GM12891 (cell line): ENCODE data around the gene ENTREP3.

Experiments used
- PAX5 ChIP-seq: IDR thresholded peaks from 2 replicates; pipeline ENCODE4 v1.6.1; 2011; ENCODE audit warnings: low read length, moderate library complexity, mild to moderate bottlenecking; ENCODE audit not compliant: insufficient read depth, severe bottlenecking
- POLR2A ChIP-seq: IDR thresholded peaks from 2 replicates; pipeline ENCODE4 v1.6.1; 2011; ENCODE audit warnings: low read depth, low read length, control low read depth
- POLR2AphosphoS5 ChIP-seq: IDR thresholded peaks from 2 replicates; pipeline ENCODE4 v1.6.1; 2011; ENCODE audit warnings: low read depth, low read length, control low read depth
- SPI1 ChIP-seq: IDR thresholded peaks from 2 replicates; pipeline ENCODE4 v1.6.1; 2011; ENCODE audit warnings: low read depth, low read length, control low read depth
- TAF1 ChIP-seq: IDR thresholded peaks from 2 replicates; pipeline ENCODE4 v1.6.1; 2011; ENCODE audit warnings: low read depth, low read length, control low read depth

- TF ChIP-seq POLR2A (no peak), POLR2AphosphoS5 (no peak), TAF1 (no peak), PAX5 (no peak), SPI1 (no peak)
Observed at GRCh38 chr1:155198547-155198906, 56.8 kb downstream of the ENTREP3 start.
